PC-9 (cell line): ENCODE measurements around the gene ANKRD33.

ENCODE experiments used
- EZH2 ChIP-seq: fragments of 200-600 bp; sonication (generic); IDR thresholded peaks from 2 replicates; pipeline ENCODE4 v1.8.0; 2017; ENCODE audit warnings: antibody characterized with exemption, low read depth
- TF ChIP-seq, protein P1 (sequence below): fragments of 200-600 bp; sonication (generic); conservative IDR thresholded peaks from 2 replicates; pipeline ENCODE4 v1.6.1; 2017; ENCODE audit warnings: mixed run types, antibody characterized with exemption, mild to moderate bottlenecking, moderate library complexity

GRCh38 chr12:51870504-51870903, 17.4 kb upstream of the ANKRD33 start:
- TF ChIP-seq, protein P1, sequence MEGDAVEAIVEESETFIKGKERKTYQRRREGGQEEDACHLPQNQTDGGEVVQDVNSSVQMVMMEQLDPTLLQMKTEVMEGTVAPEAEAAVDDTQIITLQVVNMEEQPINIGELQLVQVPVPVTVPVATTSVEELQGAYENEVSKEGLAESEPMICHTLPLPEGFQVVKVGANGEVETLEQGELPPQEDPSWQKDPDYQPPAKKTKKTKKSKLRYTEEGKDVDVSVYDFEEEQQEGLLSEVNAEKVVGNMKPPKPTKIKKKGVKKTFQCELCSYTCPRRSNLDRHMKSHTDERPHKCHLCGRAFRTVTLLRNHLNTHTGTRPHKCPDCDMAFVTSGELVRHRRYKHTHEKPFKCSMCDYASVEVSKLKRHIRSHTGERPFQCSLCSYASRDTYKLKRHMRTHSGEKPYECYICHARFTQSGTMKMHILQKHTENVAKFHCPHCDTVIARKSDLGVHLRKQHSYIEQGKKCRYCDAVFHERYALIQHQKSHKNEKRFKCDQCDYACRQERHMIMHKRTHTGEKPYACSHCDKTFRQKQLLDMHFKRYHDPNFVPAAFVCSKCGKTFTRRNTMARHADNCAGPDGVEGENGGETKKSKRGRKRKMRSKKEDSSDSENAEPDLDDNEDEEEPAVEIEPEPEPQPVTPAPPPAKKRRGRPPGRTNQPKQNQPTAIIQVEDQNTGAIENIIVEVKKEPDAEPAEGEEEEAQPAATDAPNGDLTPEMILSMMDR: no peak
- no peak for TF ChIP-seq EZH2
